GM13977 (cell line): ENCODE results near the gene FOXN1.

Experiments
- DNase-seq: peaks from one replicate; pipeline ENCODE4 v3.0.0; 2012; ENCODE audit warnings: low spot score
- in situ Hi-C: fragments of 300-500 bp; cut with MboI; formaldehyde crosslinking; loops from one replicate; pipeline ENCODE4 v1.12.0; 2022; ENCODE audit warnings: low sequenced_read_pairs, low pct_unique_long_range_greater_than_20kb, mixed read lengths, inconsistent platforms; ENCODE audit not compliant: unreplicated experiment
- TF ChIP-seq, protein P1 (sequence below): IDR thresholded peaks from 2 replicates; pipeline ENCODE4 v1.5.1; 2012; ENCODE audit warnings: mild to moderate bottlenecking, control low read depth; ENCODE audit not compliant: insufficient read depth; ENCODE audit errors: extremely low read depth, missing control alignments

The FOXN1 gene

DNA sequence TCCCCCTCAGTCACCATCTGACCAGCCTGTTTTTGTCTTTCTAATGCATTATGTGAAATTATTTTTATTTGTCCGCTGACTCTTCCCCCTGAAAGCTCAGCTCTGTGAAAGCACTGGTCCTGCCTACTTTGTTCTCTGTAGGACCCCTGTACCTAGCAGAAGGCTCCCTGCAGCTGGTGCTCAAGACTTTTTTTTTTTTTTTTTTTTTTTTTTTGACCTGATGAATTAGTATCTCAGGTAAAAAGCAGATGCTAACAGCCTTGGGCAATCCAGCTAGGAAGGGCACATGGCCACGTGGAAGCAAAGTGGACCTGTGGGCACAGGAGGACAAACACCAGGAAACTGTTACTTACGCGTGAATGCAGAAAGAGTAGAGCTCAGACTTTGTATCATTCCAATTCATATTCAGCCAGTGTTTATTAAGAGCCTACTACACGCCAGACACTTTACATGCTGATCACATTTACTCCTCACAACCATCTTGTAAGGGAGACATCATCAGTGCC, 46.9 kb downstream of the FOXN1 start:
- in situ Hi-C loops = loop anchor here (10.0 kb wide), 1 partner anchor 52 kb away; no protein-coding TSS in a partner anchor
- TF ChIP-seq, protein P1, sequence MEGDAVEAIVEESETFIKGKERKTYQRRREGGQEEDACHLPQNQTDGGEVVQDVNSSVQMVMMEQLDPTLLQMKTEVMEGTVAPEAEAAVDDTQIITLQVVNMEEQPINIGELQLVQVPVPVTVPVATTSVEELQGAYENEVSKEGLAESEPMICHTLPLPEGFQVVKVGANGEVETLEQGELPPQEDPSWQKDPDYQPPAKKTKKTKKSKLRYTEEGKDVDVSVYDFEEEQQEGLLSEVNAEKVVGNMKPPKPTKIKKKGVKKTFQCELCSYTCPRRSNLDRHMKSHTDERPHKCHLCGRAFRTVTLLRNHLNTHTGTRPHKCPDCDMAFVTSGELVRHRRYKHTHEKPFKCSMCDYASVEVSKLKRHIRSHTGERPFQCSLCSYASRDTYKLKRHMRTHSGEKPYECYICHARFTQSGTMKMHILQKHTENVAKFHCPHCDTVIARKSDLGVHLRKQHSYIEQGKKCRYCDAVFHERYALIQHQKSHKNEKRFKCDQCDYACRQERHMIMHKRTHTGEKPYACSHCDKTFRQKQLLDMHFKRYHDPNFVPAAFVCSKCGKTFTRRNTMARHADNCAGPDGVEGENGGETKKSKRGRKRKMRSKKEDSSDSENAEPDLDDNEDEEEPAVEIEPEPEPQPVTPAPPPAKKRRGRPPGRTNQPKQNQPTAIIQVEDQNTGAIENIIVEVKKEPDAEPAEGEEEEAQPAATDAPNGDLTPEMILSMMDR = no peak
- DNase-seq = no peak

DNA sequence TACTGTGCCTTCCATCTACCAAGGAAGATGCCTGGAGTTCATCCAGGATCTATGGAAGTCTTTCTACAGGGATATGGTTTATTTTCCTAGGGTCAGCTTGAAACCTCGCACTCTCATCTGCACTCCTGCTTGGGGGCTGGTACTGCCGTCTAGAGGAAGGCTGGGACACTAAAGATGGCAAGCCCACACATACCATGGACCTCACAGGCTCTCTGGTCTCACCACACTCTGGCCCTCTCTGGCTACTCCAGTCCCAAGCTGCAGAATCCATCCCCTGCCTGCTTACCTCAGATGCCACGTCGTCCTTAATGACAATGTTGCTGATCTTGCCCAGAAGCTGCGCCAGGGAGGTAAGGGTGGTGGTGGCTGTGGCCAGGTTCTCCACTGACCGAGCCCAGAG, 48.4 kb downstream of the FOXN1 start:
- in situ Hi-C loops = loop anchor here (10.0 kb wide), 1 partner anchor 50 kb away; no protein-coding TSS in a partner anchor
- TF ChIP-seq, protein P1 = peak; percentile 46
- no peak for DNase-seq

DNA sequence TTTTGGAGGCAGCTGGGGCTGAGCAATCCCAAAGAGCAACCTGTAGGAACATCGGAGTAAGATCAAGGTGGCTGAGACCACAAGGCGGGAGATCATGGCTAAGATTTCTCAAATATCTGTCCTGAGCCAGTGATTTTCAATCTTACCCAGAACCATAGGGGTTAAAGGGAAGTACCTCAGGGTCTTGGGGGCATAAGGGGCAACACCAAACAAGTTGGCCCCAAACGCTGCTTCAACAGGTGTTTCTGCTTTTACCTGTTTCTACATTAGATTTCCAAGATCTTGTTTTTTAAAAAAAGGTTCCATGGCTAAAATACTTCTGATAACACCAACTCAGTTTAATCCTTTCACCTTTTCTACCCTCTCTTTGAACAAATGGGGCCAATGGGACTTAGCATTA, 48.9 kb downstream of the FOXN1 start:
- in situ Hi-C loops = loop anchor here (10.0 kb wide), 1 partner anchor 50 kb away; no protein-coding TSS in a partner anchor
- no peak for DNase-seq
- TF ChIP-seq, protein P1 = no peak

DNA sequence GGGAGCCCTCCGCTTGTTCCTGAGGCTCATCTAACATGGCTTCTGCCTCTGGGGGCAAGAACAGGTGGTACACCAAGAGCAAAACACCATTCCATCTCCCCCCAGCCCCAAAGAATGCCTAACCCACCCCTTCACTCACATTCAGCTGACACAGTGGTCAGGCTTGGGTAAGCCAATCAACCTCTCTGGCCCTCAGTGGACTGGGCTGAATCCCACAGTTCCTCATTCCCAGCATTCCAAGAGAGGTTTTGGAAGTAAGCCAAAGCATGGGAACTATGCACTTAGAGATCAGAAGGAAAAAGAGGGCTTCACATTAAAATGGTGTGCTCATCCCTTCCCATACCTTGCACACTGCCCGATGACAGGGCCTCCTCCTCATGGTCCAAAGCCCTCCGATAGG, 57.3 kb downstream of the FOXN1 start:
- TF ChIP-seq, protein P1 = no peak
- in situ Hi-C loops = no loop called here
- DNase-seq = no peak

DNA sequence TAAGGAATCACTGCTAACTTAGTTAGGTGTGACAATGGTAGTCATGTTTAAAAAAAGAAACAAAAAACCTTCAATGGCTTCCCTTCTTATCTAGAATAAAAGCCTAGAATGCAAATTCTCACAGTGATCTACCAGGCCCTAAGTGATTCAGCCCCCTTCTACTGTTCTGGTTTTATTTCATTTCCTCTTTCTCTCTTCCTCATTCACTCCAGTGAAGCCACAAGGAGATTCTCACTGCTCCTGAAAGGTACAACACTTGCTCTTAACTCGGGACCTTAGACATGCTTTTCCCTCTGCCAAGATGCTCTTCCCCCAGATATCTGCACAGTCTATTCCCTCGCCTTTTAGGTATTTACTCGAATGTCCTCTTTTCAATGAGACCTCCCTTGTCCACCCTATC, 61.5 kb downstream of the FOXN1 start:
- DNase-seq = peak; percentile 71
- TF ChIP-seq, protein P1 = no peak
- in situ Hi-C loops = no loop called here

DNA sequence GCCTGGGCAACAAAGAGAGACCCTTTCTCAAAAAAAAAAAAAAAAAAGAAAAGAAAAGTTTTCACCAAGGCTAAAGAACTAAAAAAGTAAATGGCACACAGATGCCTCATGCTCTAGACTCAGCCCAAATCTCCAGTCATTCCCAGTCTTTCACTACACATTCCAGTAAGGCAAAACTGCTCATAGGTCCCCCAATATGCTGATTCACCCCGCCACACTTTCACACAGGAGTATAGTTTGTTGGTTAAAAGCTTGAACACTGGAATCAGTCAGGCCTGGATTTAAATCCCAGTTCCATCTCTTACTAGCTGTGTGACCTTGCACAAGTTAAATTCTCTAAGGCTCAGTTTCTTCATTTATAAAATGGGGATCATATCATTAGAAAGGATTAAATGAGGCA, 63.3 kb downstream of the FOXN1 start:
- TF ChIP-seq, protein P1 = no peak
- DNase-seq = no peak
- in situ Hi-C loops = no loop called here
